BJ (cell line): Measurements from ENCODE around the gene ANAPC2. TPM values are rescaled to one million over a fixed set of nuclear protein-coding genes. Genes with fewer than 3 reads are reported as not detected.

Experiments used
- CTCF ChIA-PET: fragments of 350-600 bp; formaldehyde crosslinking; extraction: SDS; loops from one replicate; lab custom pipeline; 2021; ENCODE audit warnings: antibody characterized with exemption, inconsistent platforms; lab: Yijun Ruan, JAX
- POLR2A ChIA-PET: fragments of 300-600 bp; sonication (Branson Sonifier 250); formaldehyde crosslinking; extraction: SDS; loops from one replicate; lab custom pipeline; 2021; ENCODE audit warnings: antibody characterized with exemption; lab: Charles Lee
- DNase-seq: peaks from one replicate; pipeline ENCODE4 v3.0.0-alpha.2; 2011; ENCODE audit warnings: low read depth
- H3K27me3 ChIP-seq: 2 replicates; pipeline ENCODE4 v1.6.0; 2011; ENCODE audit warnings: low read length; ENCODE audit not compliant: control insufficient read depth, insufficient read depth
- H3K36me3 ChIP-seq: 2 replicates; pipeline ENCODE4 v1.5.1; 2011; ENCODE audit warnings: low read length; ENCODE audit not compliant: control insufficient read depth, insufficient read depth
- H3K4me3 ChIP-seq: 2 replicates; pipeline ENCODE4 v1.5.1; 2011; ENCODE audit warnings: low read depth, mild to moderate bottlenecking, control low read depth, low read length
- CTCF ChIP-seq: IDR thresholded peaks from 2 replicates; pipeline ENCODE4 v1.5.1; 2011; ENCODE audit warnings: low read depth, mild to moderate bottlenecking, control low read depth, inconsistent platforms, low read length, moderate library complexity; ENCODE audit not compliant: insufficient read depth
- polyA plus RNA-seq: library from polyadenylated mRNA; depleted of rRNA; stranded (reverse); fragments of >200 nt; gene quantifications from 2 replicates; pipeline ENCODE4 v1.2.3, GENCODE V29; 2011

The ANAPC2 gene
- polyA plus RNA-seq, 1 experiment = 25.5 TPM

GRCh38 chr9:137176302-137177182 is 11.8 kb downstream of the ANAPC2 start:
- CTCF ChIA-PET = interaction anchor here (0.9 to 2.2 kb wide), 10 partner anchors 8 to 60 kb away, joined by 3 to 11 read pairs (median 4); partner anchors contain the start of genes RNF224 and SSNA1
- H3K36me3 ChIP-seq = peaks cover 14% of the 10 kb centered on the region
- DNase-seq = no peak
- POLR2A ChIA-PET = interaction anchor here (0.5 kb wide), 1 partner anchor 10 kb away, joined by 4 read pairs; no protein-coding TSS in a partner anchor
- no peaks in the 10 kb centered on the region for H3K27me3 ChIP-seq
- TF ChIP-seq CTCF = peak; percentile 66
- no peak overlapping the region for H3K4me3 ChIP-seq

- no peak overlapping the region for H3K4me3 ChIP-seq
- ChIA-PET CTCF (interaction anchor here (0.9 to 2.2 kb wide), 6 partner anchors 12 to 61 kb away, joined by 3 to 11 read pairs (median 6); partner anchors contain the start of genes RNF224 and SSNA1), POLR2A (no interaction called here)
- H3K36me3 ChIP-seq = peaks cover 10% of the 10 kb centered on the region
- H3K27me3 ChIP-seq = peaks cover 2% of the 10 kb centered on the region; the same call in 1 of the 2 replicates
- no peak for DNase-seq
- no peak; the same call in 1 of the 2 replicates for TF ChIP-seq CTCF
These were observed 12.9 kb downstream of the ANAPC2 start for GRCh38 chr9:137175345-137175961.

- no peak for TF ChIP-seq CTCF
- ChIA-PET CTCF (interaction anchor here (0.9 to 1.0 kb wide), 2 partner anchors 24 to 48 kb away, joined by 3 read pairs; no protein-coding TSS in a partner anchor), POLR2A (no interaction called here)
- H3K27me3 ChIP-seq = peaks cover 7% of the 10 kb centered on the region; the same call in 1 of the 2 replicates
- no peak overlapping the region for H3K4me3 ChIP-seq
- H3K36me3 ChIP-seq = peaks cover 7% of the 10 kb centered on the region
- no peak for DNase-seq
These were observed 13.6 kb downstream of the ANAPC2 start for GRCh38 chr9:137174722-137175293.

GRCh38 chr9:137173796-137174664 is 14.3 kb downstream of the ANAPC2 start:
- Histone ChIP-seq H3K27me3 (peaks cover 13% of the 10 kb centered on the region), H3K36me3 (peaks cover 7% of the 10 kb centered on the region), H3K4me3 (no peak overlapping the region)
- TF ChIP-seq CTCF = no peak
- no peak for DNase-seq
- ChIA-PET POLR2A (no interaction called here), CTCF (interaction anchor here (0.9 to 1.0 kb wide), 3 partner anchors 24 to 63 kb away, joined by 3 read pairs; no protein-coding TSS in a partner anchor)
